HUES64 (cell line): ENCODE results near the gene MMS19.
A peak's percentile ranks its signal among the peaks of the same experiment; 100 is the strongest.

Experiments
- H3K27ac ChIP-seq: 2 replicates; pipeline ENCODE4 v1.7.0; 2013; ENCODE audit warnings: low read depth, low read length, inconsistent platforms
- H3K27me3 ChIP-seq: 2 replicates; pipeline ENCODE4 v1.6.1; 2013; ENCODE audit warnings: mild to moderate bottlenecking, low read length; ENCODE audit not compliant: insufficient read depth
- H3K36me3 ChIP-seq: 2 replicates; pipeline ENCODE4 v1.6.1; 2013; ENCODE audit warnings: mild to moderate bottlenecking, low read length; ENCODE audit not compliant: insufficient read depth
- H3K4me1 ChIP-seq: 2 replicates; pipeline ENCODE4 v1.6.1; 2013; ENCODE audit warnings: mild to moderate bottlenecking, low read length, moderate library complexity; ENCODE audit not compliant: insufficient read depth
- H3K4me3 ChIP-seq: 2 replicates; pipeline ENCODE4 v1.5.1; 2013; ENCODE audit warnings: mild to moderate bottlenecking, low read length, moderate library complexity
- H3K9ac ChIP-seq: 2 replicates; pipeline ENCODE4 v1.6.1; 2013; ENCODE audit warnings: mild to moderate bottlenecking, low read depth, low read length
- H3K9me3 ChIP-seq: 2 replicates; pipeline ENCODE4 v1.6.1; 2013; ENCODE audit warnings: low read depth, low read length; ENCODE audit not compliant: insufficient read depth
- WGBS: fragments of 150-250, 120-280 bp; methylation state at CpG from one replicate; pipeline ENCODE4 v1.1.7; 2013; ENCODE audit warnings: missing lambda C conversion rate; 5-methylcytosine and 5-hydroxymethylcytosine counted together

Gene MMS19

DNA sequence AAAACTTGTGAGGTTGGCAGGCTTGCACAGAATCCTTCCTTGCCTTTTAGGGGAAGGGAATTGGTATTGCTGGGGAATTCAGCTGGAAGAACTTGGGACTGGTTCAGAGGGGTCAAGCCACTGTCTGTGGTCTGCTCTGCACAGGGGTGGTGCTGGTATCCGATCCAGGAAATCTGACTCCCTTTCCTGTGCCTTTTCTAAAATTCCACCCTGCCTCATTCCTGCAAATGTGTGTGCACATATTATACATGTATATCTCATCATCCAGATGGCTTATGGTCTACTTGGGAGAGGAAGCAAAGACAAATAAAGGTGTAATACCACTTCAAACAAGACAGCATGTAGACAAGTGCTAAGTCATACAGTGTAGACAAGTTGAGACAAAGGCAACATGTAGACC, 14.8 kb upstream of the MMS19 start:
- Histone ChIP-seq H3K4me3 (no peak overlapping the region), H3K27me3 (no peaks in the 10 kb centered on the region), H3K4me1 (peaks cover 14% of the 10 kb centered on the region), H3K36me3 (no peaks in the 10 kb centered on the region), H3K9me3 (no peaks in the 10 kb centered on the region), H3K9ac (no peak overlapping the region), H3K27ac (no peak overlapping the region)
- WGBS: 75% methylated on average over 1 of the region's 1 CpG

DNA sequence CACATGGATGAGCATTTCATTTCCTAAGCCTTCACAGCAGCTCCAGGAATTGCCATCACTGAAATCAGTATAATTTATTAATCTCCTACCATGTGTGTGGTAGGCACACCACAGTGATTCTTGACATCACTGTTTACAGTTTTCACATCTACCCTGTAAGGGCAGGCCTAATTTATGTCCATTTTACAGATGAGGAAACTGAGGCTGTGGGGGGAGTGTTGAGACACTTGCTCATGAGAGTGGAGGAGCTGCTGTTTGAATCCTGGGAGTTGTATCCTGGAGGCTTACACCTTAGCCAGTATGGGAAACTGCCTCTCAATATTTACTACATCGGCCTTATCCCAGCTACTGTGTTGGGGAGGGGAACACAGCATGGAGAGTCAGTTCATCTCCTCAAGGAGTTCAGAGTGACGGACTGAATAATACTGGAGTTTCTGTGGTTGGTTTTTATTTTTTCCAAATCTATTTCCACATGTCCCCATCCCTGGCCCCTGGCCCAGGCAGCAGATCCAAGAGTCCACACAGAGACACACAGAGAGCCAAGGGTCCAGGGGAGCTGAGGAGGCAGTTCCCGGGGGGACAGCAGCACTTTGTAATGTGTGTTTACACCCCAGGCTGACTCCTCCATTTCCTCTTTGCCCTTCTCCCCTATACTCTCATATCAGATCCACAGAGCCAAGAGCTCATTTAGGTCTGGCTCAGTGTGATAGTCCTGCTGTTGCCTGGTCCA, 13.7 kb upstream of the MMS19 start:
- no peak overlapping the region for H3K4me3 ChIP-seq
- WGBS: 97% methylated on average over 2 of the region's 3 CpGs
- no peak overlapping the region for H3K27ac ChIP-seq
- H3K27me3 ChIP-seq: no peaks in the 10 kb centered on the region
- H3K9me3 ChIP-seq: no peaks in the 10 kb centered on the region
- H3K9ac ChIP-seq: no peak overlapping the region
- peaks cover 15% of the 10 kb centered on the region for H3K4me1 ChIP-seq
- H3K36me3 ChIP-seq: no peaks in the 10 kb centered on the region

DNA sequence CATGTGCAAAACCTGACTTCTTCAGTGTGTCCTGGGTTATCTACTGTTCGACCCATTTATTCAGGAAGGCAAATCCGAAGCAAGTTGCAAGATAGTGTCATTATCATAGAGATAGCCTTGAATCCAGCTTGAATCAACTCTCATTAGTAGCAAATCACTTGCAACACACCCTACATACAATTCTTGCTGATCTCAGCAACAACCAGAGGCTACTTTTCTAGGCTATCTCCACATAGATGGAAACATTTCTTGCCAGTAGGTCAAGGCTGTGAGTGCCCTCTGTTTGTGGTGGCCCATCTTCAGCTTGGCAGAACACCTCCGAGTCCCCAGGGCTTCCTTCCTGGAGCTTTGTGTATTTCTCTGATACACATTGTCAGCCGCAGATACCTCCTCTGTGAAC, 12.5 kb upstream of the MMS19 start:
- H3K4me3 ChIP-seq: no peak overlapping the region
- 95% methylated on average over 4 of the region's 4 CpGs for WGBS
- no peak overlapping the region for H3K9ac ChIP-seq
- H3K36me3 ChIP-seq: no peaks in the 10 kb centered on the region
- no peaks in the 10 kb centered on the region for H3K9me3 ChIP-seq
- H3K4me1 ChIP-seq: peaks cover 15% of the 10 kb centered on the region
- no peaks in the 10 kb centered on the region for H3K27me3 ChIP-seq
- H3K27ac ChIP-seq: no peak overlapping the region

DNA sequence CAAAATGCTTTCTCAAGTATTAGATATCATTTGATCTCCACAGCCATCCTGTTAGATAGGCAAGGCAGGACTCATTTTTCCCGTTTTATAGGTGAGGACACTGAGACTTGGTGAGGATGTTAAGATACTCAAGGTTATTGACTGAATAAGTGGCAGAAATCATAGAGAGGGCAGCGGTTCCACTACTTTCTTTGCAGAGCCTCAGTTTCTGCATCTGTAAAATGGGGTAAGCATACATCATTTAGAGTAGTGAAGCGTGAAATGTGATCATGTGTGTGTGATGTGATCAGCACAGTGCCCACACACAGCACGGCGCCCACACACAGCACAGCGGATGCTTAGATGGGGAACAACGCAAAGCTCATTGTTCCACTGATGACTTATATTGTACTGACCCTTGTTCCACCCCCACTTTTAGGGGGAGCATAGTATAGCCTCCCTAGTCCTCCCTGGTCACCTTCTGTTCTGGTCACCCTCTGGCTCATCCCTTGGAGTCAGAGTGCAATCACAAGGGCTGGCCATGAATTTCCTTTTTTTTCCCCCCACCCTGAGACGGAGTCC, 11.0 kb upstream of the MMS19 start:
- Histone ChIP-seq H3K4me1 (peaks cover 15% of the 10 kb centered on the region), H3K27ac (no peak overlapping the region), H3K27me3 (no peaks in the 10 kb centered on the region), H3K4me3 (no peak overlapping the region), H3K9ac (no peak overlapping the region), H3K9me3 (no peaks in the 10 kb centered on the region), H3K36me3 (no peaks in the 10 kb centered on the region)
- 96% methylated on average over 8 of the region's 8 CpGs for whole genome bisulfite sequencing

DNA sequence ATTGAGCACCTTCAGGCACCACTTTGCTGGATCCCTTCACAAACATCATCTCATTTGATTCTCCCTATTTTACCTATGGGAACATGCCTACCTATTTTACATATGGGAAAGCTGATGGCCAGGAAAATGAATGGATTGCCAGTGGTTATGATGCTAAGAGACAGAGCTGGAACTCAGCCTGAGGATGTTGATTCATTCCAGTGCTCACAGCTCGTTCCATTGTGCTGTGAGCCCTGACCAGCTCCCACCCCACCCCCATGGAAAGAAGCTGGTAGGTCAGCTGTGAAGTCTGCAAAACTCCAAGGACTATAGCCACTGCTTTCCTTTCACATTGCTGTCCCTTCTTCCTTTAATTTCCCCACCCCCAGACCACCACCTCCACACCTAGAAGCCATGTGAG, 10.1 kb upstream of the MMS19 start:
- Histone ChIP-seq H3K27me3 (no peaks in the 10 kb centered on the region), H3K9ac (no peak overlapping the region), H3K4me1 (peaks cover 15% of the 10 kb centered on the region), H3K9me3 (no peaks in the 10 kb centered on the region), H3K4me3 (no peak overlapping the region), H3K27ac (peak overlapping the region; percentile 41; the same call in 1 of the 2 replicates), H3K36me3 (no peaks in the 10 kb centered on the region)
- 58% methylated on average over 1 of the region's 1 CpG for WGBS

DNA sequence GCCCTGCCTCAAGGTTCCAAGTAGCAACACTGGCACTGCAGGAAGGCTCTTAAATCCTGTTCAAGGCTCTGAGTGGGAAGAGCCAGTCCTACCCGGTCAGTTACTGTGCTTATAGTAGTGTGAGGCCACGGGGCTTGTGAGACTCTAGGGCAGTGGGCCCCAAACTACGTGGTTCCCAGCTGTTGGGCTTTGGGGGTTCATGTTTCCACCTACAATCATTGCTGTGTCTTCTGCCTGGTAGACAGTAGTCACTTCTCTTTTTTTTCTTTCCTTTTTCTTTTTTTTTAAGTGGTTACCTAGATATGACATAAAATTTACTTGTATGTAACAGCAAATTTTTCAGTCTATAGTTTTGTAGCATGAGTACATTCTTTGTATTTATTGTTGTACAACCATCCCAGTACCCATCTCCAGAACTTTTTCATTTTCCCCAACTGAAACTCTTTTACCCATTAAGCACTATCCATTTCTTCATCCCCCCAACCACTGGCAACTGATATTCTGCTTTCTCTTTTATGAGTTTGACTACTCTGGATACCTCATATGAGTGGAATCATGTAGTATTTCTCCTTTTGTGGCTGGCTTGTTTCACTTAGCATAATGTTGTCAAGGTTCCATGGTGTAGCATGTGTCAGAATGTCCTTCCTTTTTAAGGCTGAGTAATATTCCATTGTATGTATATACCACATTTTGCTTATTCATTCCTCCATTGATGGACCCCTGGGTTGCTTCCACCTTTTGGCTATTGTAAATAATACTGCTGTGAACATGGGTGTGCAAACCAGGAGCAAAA, 8.2 kb upstream of the MMS19 start:
- Histone ChIP-seq H3K4me3 (no peak overlapping the region), H3K36me3 (no peaks in the 10 kb centered on the region), H3K4me1 (peaks cover 12% of the 10 kb centered on the region; the same call in 1 of the 2 replicates), H3K27ac (no peak overlapping the region), H3K27me3 (peaks cover 3% of the 10 kb centered on the region; the same call in 1 of the 2 replicates), H3K9me3 (no peaks in the 10 kb centered on the region), H3K9ac (no peak overlapping the region)
- WGBS: 84% methylated on average over 3 of the region's 3 CpGs

DNA sequence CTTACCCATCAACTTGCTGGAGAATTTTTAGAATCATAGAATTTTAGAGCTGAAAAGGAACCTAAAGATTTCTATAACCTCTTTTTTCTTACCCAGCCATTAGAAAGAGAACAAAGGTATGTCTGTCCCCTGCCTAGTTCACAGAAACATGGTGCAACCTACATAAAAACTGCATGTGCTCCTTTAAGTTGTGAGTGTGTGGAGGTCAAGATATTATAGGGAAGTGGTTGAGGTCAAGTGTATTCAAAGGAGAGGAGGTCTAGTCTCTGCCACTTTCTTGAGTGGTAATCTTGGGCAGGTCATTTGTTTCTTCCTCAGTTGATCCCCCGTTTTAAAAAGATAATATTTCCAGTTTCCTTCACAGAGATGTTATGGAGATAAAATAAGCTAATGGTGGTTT, 6.9 kb upstream of the MMS19 start:
- Histone ChIP-seq H3K36me3 (no peaks in the 10 kb centered on the region), H3K27me3 (peaks cover 13% of the 10 kb centered on the region), H3K4me1 (peaks cover 15% of the 10 kb centered on the region), H3K9me3 (no peaks in the 10 kb centered on the region), H3K9ac (no peak overlapping the region), H3K4me3 (no peak overlapping the region), H3K27ac (no peak overlapping the region)
- WGBS: no CpG with 5 or more reads among the region's 1 CpG

DNA sequence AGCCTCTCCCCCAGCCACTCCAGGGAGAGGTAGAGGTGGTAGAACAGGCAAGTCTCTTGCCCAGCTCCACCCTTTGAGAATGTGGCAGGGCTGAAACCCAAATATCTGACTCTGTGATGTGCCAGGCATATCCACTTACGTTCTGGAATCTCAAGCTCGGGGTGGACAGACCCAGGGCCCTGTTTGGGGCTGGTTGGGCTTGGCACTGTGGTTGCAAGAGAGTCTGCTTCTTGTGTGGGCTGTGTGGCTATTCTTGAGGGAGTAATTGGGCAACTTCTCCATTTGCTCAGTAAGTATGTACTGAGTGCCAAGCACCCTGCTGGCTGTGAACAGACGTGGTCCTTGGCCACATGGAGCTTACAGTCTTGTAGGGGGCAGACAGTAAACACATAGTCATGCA, 5.2 kb upstream of the MMS19 start:
- H3K4me1 ChIP-seq: peaks cover 13% of the 10 kb centered on the region
- H3K27me3 ChIP-seq: peaks cover 24% of the 10 kb centered on the region
- no peaks in the 10 kb centered on the region for H3K9me3 ChIP-seq
- H3K4me3 ChIP-seq: no peak overlapping the region
- H3K36me3 ChIP-seq: no peaks in the 10 kb centered on the region
- H3K27ac ChIP-seq: no peak overlapping the region
- 93% methylated on average over 3 of the region's 3 CpGs for WGBS
- H3K9ac ChIP-seq: no peak overlapping the region

DNA sequence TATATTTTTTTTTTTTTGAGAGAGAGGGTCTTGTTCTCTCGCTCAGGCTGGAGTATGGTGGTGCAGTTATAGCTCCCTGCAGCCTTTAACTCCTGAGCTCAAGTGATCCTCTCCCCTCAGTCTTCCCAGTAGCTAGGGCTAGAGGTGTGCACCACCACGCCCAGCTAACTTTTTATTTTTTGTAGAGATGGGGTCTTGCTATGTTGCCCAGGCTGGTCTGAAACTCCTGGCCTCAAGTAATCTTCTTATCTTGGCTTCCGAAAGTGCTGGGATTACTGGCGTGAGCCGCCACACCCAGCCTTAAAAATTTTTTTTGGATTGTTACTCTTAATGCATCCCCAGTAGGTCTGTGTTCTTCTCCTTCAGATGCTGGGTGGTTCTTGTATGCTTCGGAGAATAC, 4.7 kb upstream of the MMS19 start:
- Histone ChIP-seq H3K9ac (no peak overlapping the region), H3K4me3 (no peak overlapping the region), H3K27me3 (peaks cover 24% of the 10 kb centered on the region), H3K4me1 (peaks cover 9% of the 10 kb centered on the region), H3K36me3 (no peaks in the 10 kb centered on the region), H3K9me3 (no peaks in the 10 kb centered on the region), H3K27ac (no peak overlapping the region)
- WGBS: over 99% methylated on average over 4 of the region's 6 CpGs

DNA sequence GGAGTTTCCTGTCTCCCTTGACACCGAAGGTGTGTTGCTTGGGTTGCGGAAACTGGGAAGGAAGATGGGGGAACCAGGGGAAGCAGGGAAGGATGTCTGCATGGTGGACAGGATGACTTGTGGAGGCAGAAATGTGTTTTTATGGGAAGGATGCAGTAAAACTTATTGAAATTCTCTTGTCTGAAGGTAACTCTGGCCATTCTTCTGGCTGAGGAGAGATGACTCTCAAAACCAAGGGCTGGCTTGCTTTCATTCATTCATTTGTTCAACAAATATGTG, 2.0 kb upstream of the MMS19 start:
- Histone ChIP-seq H3K4me3 (peak overlapping the region; percentile 77), H3K27ac (no peak overlapping the region), H3K9me3 (no peaks in the 10 kb centered on the region), H3K36me3 (no peaks in the 10 kb centered on the region), H3K9ac (no peak overlapping the region; the same call in 1 of the 2 replicates), H3K4me1 (peaks cover 27% of the 10 kb centered on the region; the same call in 1 of the 2 replicates), H3K27me3 (peaks cover 24% of the 10 kb centered on the region)
- WGBS: 72% methylated on average over 2 of the region's 2 CpGs

DNA sequence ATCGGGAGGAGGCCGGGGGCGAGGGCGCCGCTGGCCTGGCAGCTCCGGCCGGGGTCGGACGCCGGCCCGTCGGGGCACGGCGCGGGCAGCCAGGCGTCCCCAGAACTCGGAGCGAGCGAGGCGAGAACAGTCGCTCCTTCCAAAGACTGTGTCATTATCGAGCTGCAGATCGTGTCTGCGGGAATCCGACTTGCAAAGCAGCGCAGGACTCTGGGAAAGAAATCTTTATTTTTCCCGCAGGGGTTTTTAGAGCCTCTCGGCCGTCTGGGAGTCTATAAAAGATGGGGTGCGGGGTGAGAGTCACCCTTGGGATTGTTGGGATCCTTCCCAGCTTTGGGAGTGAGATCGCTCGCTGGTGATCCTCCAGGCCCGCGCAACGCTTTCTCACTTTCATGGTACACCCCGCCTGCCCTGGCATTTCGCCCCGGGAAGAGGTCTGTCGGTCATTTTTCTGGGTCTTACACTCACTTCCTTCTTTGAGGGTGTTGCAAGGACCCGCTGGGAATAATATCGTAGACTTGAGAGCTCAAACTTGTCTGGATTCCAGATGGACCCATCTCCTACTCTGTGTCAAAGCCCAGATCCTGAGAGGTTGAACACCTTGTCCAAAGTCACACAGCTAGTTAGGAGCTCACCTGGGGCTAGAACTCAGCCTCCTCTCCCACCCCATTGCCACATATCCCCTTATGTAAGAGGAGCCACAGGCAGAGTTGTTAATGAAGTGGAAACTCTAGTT, 1.5 kb upstream of the MMS19 start:
- Histone ChIP-seq H3K36me3 (no peaks in the 10 kb centered on the region), H3K9me3 (no peaks in the 10 kb centered on the region), H3K4me1 (peaks cover 32% of the 10 kb centered on the region), H3K27me3 (peaks cover 24% of the 10 kb centered on the region), H3K27ac (no peak overlapping the region), H3K9ac (peak overlapping the region; percentile 65), H3K4me3 (peak overlapping the region; percentile 77)
- 3% methylated on average over 41 of the region's 41 CpGs for WGBS
